ENCODE measurements around the gene CRTAC1. TPM values are rescaled to one million over a fixed set of nuclear protein-coding genes. Genes with fewer than 3 reads are reported as not detected.
"Not testable (repeated sequence)": the region's sequence is repeated elsewhere in the genome, so short reads cannot be mapped to it uniquely, and the experiment has no call there.

Gene CRTAC1
- total RNA-seq, 1 experiment from 2014 or later = not detected

GRCh38 chr10:97849687-97850402, 180.6 kb downstream of the CRTAC1 start, which contains the start of gene GOLGA7B:
GOLGA7B (plus strand) TSS chr10:97849843; CDS start chr10:97850304, 461 bp downstream.
- peak; percentile 9 for DNase-seq (ENCODE audit: extremely low read depth, low read depth)

GRCh38 chr10:97849103-97849686, 181.2 kb downstream of the CRTAC1 start:
- DNase-seq (ENCODE audit: extremely low read depth, low read depth) = no peak

- DNase-seq (ENCODE audit: extremely low read depth, low read depth) = no peak
Measured at GRCh38 chr10:97844678-97845077, 185.7 kb downstream of the CRTAC1 start.

- not testable (repeated sequence) for DNase-seq (ENCODE audit: extremely low read depth, low read depth)
Measured at GRCh38 chr10:97843972-97844371, 186.4 kb downstream of the CRTAC1 start.

GRCh38 chr10:97843281-97843671, 187.1 kb downstream of the CRTAC1 start:
- peak; percentile 36 for DNase-seq (ENCODE audit: extremely low read depth, low read depth)

GRCh38 chr10:97842656-97843280, 187.7 kb downstream of the CRTAC1 start:
- no peak for DNase-seq (ENCODE audit: extremely low read depth, low read depth)

- DNase-seq (ENCODE audit: extremely low read depth, low read depth) = not testable (repeated sequence)
Measured at GRCh38 chr10:97842114-97842513, 188.3 kb downstream of the CRTAC1 start.

- not testable (repeated sequence) for DNase-seq (ENCODE audit: extremely low read depth, low read depth)
Measured at GRCh38 chr10:97841166-97841565, 189.3 kb downstream of the CRTAC1 start.

GRCh38 chr10:97838091-97838490, 192.3 kb downstream of the CRTAC1 start:
- DNase-seq (ENCODE audit: extremely low read depth, low read depth) = no peak

GRCh38 chr10:97836446-97836845, 194.0 kb downstream of the CRTAC1 start:
- DNase-seq (ENCODE audit: extremely low read depth, low read depth) = no peak

- no peak for DNase-seq (ENCODE audit: extremely low read depth, low read depth)
Measured at GRCh38 chr10:97831259-97831658, 199.2 kb downstream of the CRTAC1 start.

GRCh38 chr10:97830064-97830463, 200.4 kb downstream of the CRTAC1 start:
- no peak for DNase-seq (ENCODE audit: extremely low read depth, low read depth)

GRCh38 chr10:97828721-97829120, 201.7 kb downstream of the CRTAC1 start:
- no peak for DNase-seq (ENCODE audit: extremely low read depth, low read depth)

- DNase-seq (ENCODE audit: extremely low read depth, low read depth) = no peak
Measured at GRCh38 chr10:97827702-97828291, 202.6 kb downstream of the CRTAC1 start.

- DNase-seq (ENCODE audit: extremely low read depth, low read depth) = no peak
Measured at GRCh38 chr10:97826892-97827291, 203.5 kb downstream of the CRTAC1 start.

GRCh38 chr10:97825020-97825760, 205.2 kb downstream of the CRTAC1 start:
- DNase-seq (ENCODE audit: extremely low read depth, low read depth) = no peak

GRCh38 chr10:97823734-97824133, 206.7 kb downstream of the CRTAC1 start:
- no peak for DNase-seq (ENCODE audit: extremely low read depth, low read depth)

- DNase-seq (ENCODE audit: extremely low read depth, low read depth) = no peak
Measured at GRCh38 chr10:97822261-97822687, 208.1 kb downstream of the CRTAC1 start.

GRCh38 chr10:97821308-97822038, 208.9 kb downstream of the CRTAC1 start:
- no peak for DNase-seq (ENCODE audit: extremely low read depth, low read depth)

GRCh38 chr10:97820096-97820704, 210.2 kb downstream of the CRTAC1 start:
- DNase-seq (ENCODE audit: extremely low read depth, low read depth) = no peak
